ENCODE data around the gene C11orf21.

DNA sequence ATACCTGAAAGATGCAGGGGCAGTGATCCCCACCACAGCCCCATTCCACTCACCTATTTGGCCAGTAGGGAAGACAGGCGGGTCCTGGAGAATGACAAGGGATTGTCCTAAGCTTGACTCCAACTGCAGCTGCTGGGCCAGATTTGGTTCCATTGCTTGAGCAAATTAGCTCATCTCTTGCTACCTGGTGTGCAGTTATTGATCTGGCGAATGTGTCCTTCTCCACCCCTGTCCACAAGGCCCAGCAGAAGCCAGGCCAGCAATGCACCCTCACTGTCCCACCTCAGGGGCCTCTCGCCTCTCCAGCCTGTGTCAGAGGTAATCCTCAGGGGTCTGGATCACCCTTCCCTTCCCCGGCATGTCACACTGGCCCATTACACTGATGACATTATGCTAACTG lies 23.4 kb upstream of the C11orf21 start:
- TF ChIP-seq POLR2A (IDR thresholded peaks at IDR 0.05) (no peak), POLR2AphosphoS5 (IDR thresholded peaks at IDR 0.05; ENCODE audit: insufficient read depth in 1 of 2, low read depth in 1 of 2) (no peak)
- TF ChIP-seq, protein P1, sequence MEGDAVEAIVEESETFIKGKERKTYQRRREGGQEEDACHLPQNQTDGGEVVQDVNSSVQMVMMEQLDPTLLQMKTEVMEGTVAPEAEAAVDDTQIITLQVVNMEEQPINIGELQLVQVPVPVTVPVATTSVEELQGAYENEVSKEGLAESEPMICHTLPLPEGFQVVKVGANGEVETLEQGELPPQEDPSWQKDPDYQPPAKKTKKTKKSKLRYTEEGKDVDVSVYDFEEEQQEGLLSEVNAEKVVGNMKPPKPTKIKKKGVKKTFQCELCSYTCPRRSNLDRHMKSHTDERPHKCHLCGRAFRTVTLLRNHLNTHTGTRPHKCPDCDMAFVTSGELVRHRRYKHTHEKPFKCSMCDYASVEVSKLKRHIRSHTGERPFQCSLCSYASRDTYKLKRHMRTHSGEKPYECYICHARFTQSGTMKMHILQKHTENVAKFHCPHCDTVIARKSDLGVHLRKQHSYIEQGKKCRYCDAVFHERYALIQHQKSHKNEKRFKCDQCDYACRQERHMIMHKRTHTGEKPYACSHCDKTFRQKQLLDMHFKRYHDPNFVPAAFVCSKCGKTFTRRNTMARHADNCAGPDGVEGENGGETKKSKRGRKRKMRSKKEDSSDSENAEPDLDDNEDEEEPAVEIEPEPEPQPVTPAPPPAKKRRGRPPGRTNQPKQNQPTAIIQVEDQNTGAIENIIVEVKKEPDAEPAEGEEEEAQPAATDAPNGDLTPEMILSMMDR (IDR thresholded peaks at IDR 0.05) = no peak

Data from vagina (tissue), 2 donors.